H1 (cell line): Measurements from ENCODE around the gene ADGRV1. TPM values are rescaled to one million over a fixed set of nuclear protein-coding genes. Genes with fewer than 3 reads are reported as not detected.

ENCODE experiments used
- CTCF ChIA-PET: fragments of 300-600 bp; sonication (Branson Sonifier 250); formaldehyde crosslinking; loops from one replicate; lab custom pipeline; 2021; ENCODE audit not compliant: partially characterized antibody; lab: Charles Lee
- POLR2A ChIA-PET: fragments of 300-600 bp; sonication (Branson Sonifier 250); formaldehyde crosslinking; loops from one replicate; lab custom pipeline; 2021; ENCODE audit warnings: inconsistent platforms; ENCODE audit not compliant: partially characterized antibody; lab: Charles Lee
- DNase-seq, 2 experiments: peaks; one replicate each; pipeline versions ENCODE4 v3.0.0 to v3.0.0-alpha.2; 2010 to 2022; ENCODE audit warnings: low spot score in 2 of 2, low read depth in 1 of 2, mixed read lengths in 1 of 2
- FAIRE-seq: peaks from 2 replicates; lab custom pipeline; 2011; peaks lifted over from hg19 to GRCh38; lab: Jason Lieb, UNC
- H2AFZ ChIP-seq: 2 replicates; pipeline ENCODE4 v1.8.1; 2012; ENCODE audit warnings: low read length, inconsistent platforms
- H2AK5ac ChIP-seq: 2 replicates; pipeline ENCODE4 v1.6.1; 2013; ENCODE audit warnings: low read depth, low read length
- H2BK120ac ChIP-seq: replicated peaks from 2 replicates; pipeline ENCODE3; 2013; ENCODE audit warnings: low read depth, low read length, inconsistent platforms
- H2BK12ac ChIP-seq: 2 replicates; pipeline ENCODE4 v1.6.1; 2013; ENCODE audit warnings: low read depth, low read length
- H2BK15ac ChIP-seq: 2 replicates; pipeline ENCODE4 v1.6.1; 2013; ENCODE audit warnings: low read length
- H2BK20ac ChIP-seq: 2 replicates; pipeline ENCODE4 v1.6.1; 2013; ENCODE audit warnings: low read length
- H2BK5ac ChIP-seq: 2 replicates; pipeline ENCODE4 v1.6.1; 2013; ENCODE audit warnings: low read depth, low read length
- H3K14ac ChIP-seq: 2 replicates; pipeline ENCODE4 v1.6.1; 2013; ENCODE audit warnings: inconsistent platforms; ENCODE audit not compliant: insufficient read length
- H3K18ac ChIP-seq: 2 replicates; pipeline ENCODE4 v1.6.1; 2013; ENCODE audit warnings: low read length; ENCODE audit errors: extremely low read depth
- H3K23ac ChIP-seq: 2 replicates; pipeline ENCODE4 v1.6.1; 2013; ENCODE audit warnings: inconsistent platforms; ENCODE audit not compliant: insufficient read length
- H3K23me2 ChIP-seq: 2 replicates; pipeline ENCODE4 v1.6.1; 2013; ENCODE audit warnings: low read depth, low read length
- H3K27ac ChIP-seq: 2 replicates; pipeline ENCODE4 v1.6.1; 2011; ENCODE audit warnings: low read depth, low read length, inconsistent platforms
- H3K27me3 ChIP-seq, 4 experiments: replicated peaks in 1 of 4; 1 replicate in 1 of 4; 2 replicates in 3 of 4; pipeline versions ENCODE4 v1.6.1 to v1.8.1; 2011 to 2013; ENCODE audit warnings: low read length in 3 of 4, mild to moderate bottlenecking in 3 of 4, inconsistent platforms in 2 of 4, mixed read lengths in 2 of 4, moderate library complexity in 1 of 4; ENCODE audit not compliant: control insufficient read depth in 3 of 4, insufficient read depth in 3 of 4; ENCODE audit errors: extremely low read depth in 1 of 4
- H3K36me3 ChIP-seq, 4 experiments: 2 replicates each; pipeline versions ENCODE4 v1.6.1 to v1.8.1; 2011 to 2013; ENCODE audit warnings: mild to moderate bottlenecking in 4 of 4, low read length in 3 of 4, moderate library complexity in 2 of 4, control low read depth in 1 of 4, inconsistent platforms in 1 of 4; ENCODE audit not compliant: insufficient read depth in 4 of 4, control insufficient read depth in 2 of 4
- H3K4ac ChIP-seq: replicated peaks from 2 replicates; pipeline ENCODE3; 2013; ENCODE audit warnings: low read length, low read depth, mixed read lengths, inconsistent platforms; ENCODE audit not compliant: insufficient read length
- H3K4me1 ChIP-seq, 4 experiments: replicated peaks in 1 of 4; 1 replicate in 1 of 4; 2 replicates in 3 of 4; pipeline versions ENCODE4 v1.6.1 to v1.8.1; 2011 to 2013; ENCODE audit warnings: low read length in 3 of 4, inconsistent platforms in 2 of 4, mixed read lengths in 1 of 4; ENCODE audit not compliant: insufficient read depth in 4 of 4, control insufficient read depth in 3 of 4
- H3K4me2 ChIP-seq, 2 experiments: 2 replicates each; pipeline versions ENCODE4 v1.6.1 to v1.8.1; 2011 to 2013; ENCODE audit warnings: low read depth in 2 of 2, low read length in 2 of 2, control low read depth in 1 of 2, inconsistent platforms in 1 of 2, mild to moderate bottlenecking in 1 of 2; ENCODE audit not compliant: insufficient read depth in 1 of 2
- H3K4me3 ChIP-seq, 4 experiments: fragments of 200-600, 300-600 bp in 1 of 4; sonication (generic), shearing (Covaris generic), sonication (Bioruptor Twin) in 1 of 4; 2 replicates each; pipeline versions ENCODE4 v1.5.1 to v1.8.1; 2011 to 2016; ENCODE audit warnings: low read length in 4 of 4, low read depth in 3 of 4, control low read depth in 2 of 4, inconsistent platforms in 2 of 4, mild to moderate bottlenecking in 2 of 4, mixed read lengths in 1 of 4, moderate library complexity in 1 of 4; ENCODE audit not compliant: insufficient read depth in 2 of 4; ENCODE audit errors: extremely low read depth in 1 of 4
- H3K56ac ChIP-seq: replicated peaks from 2 replicates; pipeline ENCODE3; 2013; ENCODE audit warnings: low read depth, mild to moderate bottlenecking, mixed read lengths, low read length, inconsistent platforms; ENCODE audit not compliant: insufficient read length
- H3K79me1 ChIP-seq: 2 replicates; pipeline ENCODE4 v1.6.1; 2013; ENCODE audit warnings: low read depth, low read length, control low read depth
- H3K79me2 ChIP-seq, 2 experiments: 2 replicates each; pipeline versions ENCODE4 v1.6.1 to v1.8.1; 2012 to 2013; ENCODE audit warnings: low read length in 2 of 2, mild to moderate bottlenecking in 2 of 2, inconsistent platforms in 1 of 2; ENCODE audit not compliant: insufficient read depth in 2 of 2, control insufficient read depth in 1 of 2
- H3K9ac ChIP-seq, 4 experiments: replicated peaks in 1 of 4; 1 replicate in 1 of 4; 2 replicates in 3 of 4; pipeline versions ENCODE4 v1.6.1 to v1.8.1; 2011 to 2013; ENCODE audit warnings: low read depth in 3 of 4, low read length in 3 of 4, control low read depth in 2 of 4, mild to moderate bottlenecking in 2 of 4, moderate library complexity in 2 of 4, inconsistent platforms in 1 of 4; ENCODE audit errors: extremely low read depth in 1 of 4
- H3K9me3 ChIP-seq, 2 experiments: 2 replicates each; pipeline versions ENCODE4 v1.6.1 to v1.8.1; 2012 to 2013; ENCODE audit warnings: mild to moderate bottlenecking in 2 of 2, moderate library complexity in 2 of 2, control low read depth in 1 of 2, inconsistent platforms in 1 of 2, low read depth in 1 of 2, low read length in 1 of 2, mixed read lengths in 1 of 2; ENCODE audit not compliant: insufficient read depth in 2 of 2
- H4K20me1 ChIP-seq, 2 experiments: replicated peaks in 1 of 2; 2 replicates each; pipeline versions ENCODE3 to v1.8.1; 2011 to 2013; ENCODE audit warnings: inconsistent platforms in 2 of 2, low read length in 2 of 2, mild to moderate bottlenecking in 1 of 2; ENCODE audit not compliant: insufficient read depth in 2 of 2, control insufficient read depth in 1 of 2
- H4K5ac ChIP-seq: 2 replicates; pipeline ENCODE4 v1.6.1; 2013; ENCODE audit warnings: low read length, low read depth, mixed read lengths, inconsistent platforms; ENCODE audit not compliant: insufficient read length
- H4K8ac ChIP-seq: 2 replicates; pipeline ENCODE4 v1.8.0; 2013; ENCODE audit warnings: mild to moderate bottlenecking, moderate library complexity, low read length, inconsistent platforms; ENCODE audit not compliant: insufficient read depth; ENCODE audit errors: extremely low read depth
- H4K91ac ChIP-seq: replicated peaks from 2 replicates; pipeline ENCODE3; 2013; ENCODE audit warnings: low read length, mixed read lengths, inconsistent platforms; ENCODE audit not compliant: insufficient read length
- ATF3 ChIP-seq: IDR thresholded peaks from 2 replicates; pipeline ENCODE4 v1.6.1; 2011; ENCODE audit warnings: low read depth, mild to moderate bottlenecking, low read length; ENCODE audit not compliant: insufficient read depth
- JUN ChIP-seq: IDR thresholded peaks from 2 replicates; pipeline ENCODE4 v1.6.1; 2011; ENCODE audit warnings: low read depth, mild to moderate bottlenecking, improper control_type of control experiment, low read length
- RAD21 ChIP-seq, 2 experiments: IDR thresholded peaks in 1 of 2; conservative IDR thresholded peaks in 1 of 2; 2 replicates each; pipeline ENCODE4 v1.6.1; 2011; ENCODE audit warnings: low read depth in 2 of 2, low read length in 2 of 2, improper control_type of control experiment in 1 of 2, inconsistent platforms in 1 of 2, mild to moderate bottlenecking in 1 of 2, moderate library complexity in 1 of 2
- SIX5 ChIP-seq: IDR thresholded peaks from 2 replicates; pipeline ENCODE4 v1.6.1; 2011; ENCODE audit warnings: mild to moderate bottlenecking, low read depth, low read length
- YY1 ChIP-seq: IDR thresholded peaks from 2 replicates; pipeline ENCODE4 v1.6.1; 2011; ENCODE audit warnings: low read depth, mild to moderate bottlenecking, low read length
- WGBS, 2 experiments: shearing (Covaris generic) in 1 of 2; methylation state at CpG; one replicate each; pipeline versions ENCODE4 v1.1.6 to v1.1.7; 2013 to 2015; ENCODE audit warnings: low lambda C conversion rate in 2 of 2, mixed read lengths in 2 of 2, inconsistent platforms in 1 of 2, low coverage in 1 of 2, missing lambda C conversion rate in 1 of 2; ENCODE audit not compliant: insufficient replicate concordance in 2 of 2, insufficient coverage in 1 of 2, insufficient read length in 1 of 2; ENCODE audit errors: extremely low coverage in 1 of 2, missing lambda C conversion rate in 1 of 2; 5-methylcytosine and 5-hydroxymethylcytosine counted together
- polyA plus RNA-seq, 7 experiments: library from polyadenylated mRNA; depleted of rRNA in 3 of 7; stranded (reverse) in 5 of 7; unstranded in 2 of 7; fragments of >200 nt in 5 of 7; fragments of 200-250 nt in 2 of 7; gene quantifications; 1 replicate in 5 of 7; 2 replicates in 1 of 7; 4 replicates in 1 of 7; pipeline versions ENCODE4 v1.2.1 to v1.2.3, GENCODE V29; 2011 to 2013; ENCODE audit warnings: missing spikeins in 2 of 7, mixed read lengths in 2 of 7
- total RNA-seq: library from RNA; stranded (reverse); fragmentation: NEBNext Ultra II Directional; extraction: Animal tissue kit (Norgen Biotek cat#: 25700); gene quantifications from 2 replicates; pipeline ENCODE4 v1.2.1, GENCODE V29; 2021

The ADGRV1 gene
- total and polyA plus RNA-seq, 2 of the 8 experiments (the other 6 are each of a cell fraction or from before 2014, with no cell fraction given): 53.1 to 62.2 TPM

- no peaks in the 10 kb centered on the region for H3K9me3 ChIP-seq
- no peak overlapping the region for H2BK12ac ChIP-seq
- peaks cover 3 to 26% (median 17%) of the 10 kb centered on the region in 4 experiments; a peak in 6 of 7 replicates for H3K4me1 ChIP-seq
Observed at GRCh38 chr5:90560771-90561170, 2.2 kb downstream of the ADGRV1 start.

More at GRCh38 chr5:90560771-90561170, 2.2 kb downstream of the ADGRV1 start:
- H3K23me2 ChIP-seq: peaks cover 5% of the 10 kb centered on the region; the same call in 1 of the 2 replicates
- no peak overlapping the region for H3K56ac ChIP-seq
- H3K36me3 ChIP-seq: no peaks in the 10 kb centered on the region
- no peak overlapping the region for H4K91ac ChIP-seq
- no peak overlapping the region for H3K18ac ChIP-seq
- ChIA-PET POLR2A (no interaction called here), CTCF (interaction anchor here (1.1 kb wide), 1 partner anchor 45 kb away, joined by 5 read pairs; no protein-coding TSS in a partner anchor)
- no peak overlapping the region for H3K27ac ChIP-seq
- TF ChIP-seq ATF3 (no peak), JUN (no peak), YY1 (no peak), SIX5 (no peak), RAD21 (IDR thresholded peaks at IDR 0.05 in 1 of 2, conservative IDR thresholded peaks at IDR 0.05 in 1 of 2; ENCODE audit: low read depth in 2 of 2, low read length in 2 of 2) (no peak)
- DNase-seq (no peak), FAIRE-seq (no peak)
- H3K23ac ChIP-seq: no peak overlapping the region
- H2BK20ac ChIP-seq: no peak overlapping the region
- no peak overlapping the region for H2BK5ac ChIP-seq
- no peaks in the 10 kb centered on the region for H3K79me1 ChIP-seq
- H3K4me2 ChIP-seq: peak overlapping the region; percentile 62 to 98; a peak in 3 of 4 replicates
- H3K27me3 ChIP-seq: no peaks in the 10 kb centered on the region
- H4K20me1 ChIP-seq: peaks cover 0 to 2% of the 10 kb centered on the region in 2 experiments
- H3K9ac ChIP-seq: no peak overlapping the region
- H3K4me3 ChIP-seq: peak overlapping the region in 3 of 4 experiments; percentile 2 to 96 (median 10); a peak in 3 of 8 replicates
- H3K4ac ChIP-seq: no peak overlapping the region
- no peak overlapping the region for H2AK5ac ChIP-seq
- H3K79me2 ChIP-seq: peaks cover 0 to 65% of the 10 kb centered on the region in 2 experiments; a peak in 3 of 4 replicates
- H2BK120ac ChIP-seq: no peak overlapping the region
- no peak overlapping the region for H4K8ac ChIP-seq
- WGBS, 2 experiments: 60% methylated on average over 2 of the region's 2 CpGs; no CpG with 5 or more reads in 1 of the 2 experiments
- H4K5ac ChIP-seq: no peak overlapping the region
- no peak overlapping the region for H2BK15ac ChIP-seq
- H3K14ac ChIP-seq: no peak overlapping the region
- H2AFZ ChIP-seq: no peak overlapping the region
